Stimulated activated CD4-positive, alpha-beta T cell treated with anti-CD3 and anti-CD28 coated beads, TNF-alpha, amount 100 ng/mL, for 4 hours (primary cell): ENCODE measurements around the gene MAPRE2.
"Not testable (repeated sequence)": the region's sequence is repeated elsewhere in the genome, so short reads cannot be mapped to it uniquely, and the experiment has no call there.

Experiments used
- DNase-seq, 3 experiments: peaks; one replicate each; pipeline ENCODE4 v3.0.0-alpha.2; 2020; ENCODE audit warnings: low read depth in 3 of 3

Gene MAPRE2

DNA sequence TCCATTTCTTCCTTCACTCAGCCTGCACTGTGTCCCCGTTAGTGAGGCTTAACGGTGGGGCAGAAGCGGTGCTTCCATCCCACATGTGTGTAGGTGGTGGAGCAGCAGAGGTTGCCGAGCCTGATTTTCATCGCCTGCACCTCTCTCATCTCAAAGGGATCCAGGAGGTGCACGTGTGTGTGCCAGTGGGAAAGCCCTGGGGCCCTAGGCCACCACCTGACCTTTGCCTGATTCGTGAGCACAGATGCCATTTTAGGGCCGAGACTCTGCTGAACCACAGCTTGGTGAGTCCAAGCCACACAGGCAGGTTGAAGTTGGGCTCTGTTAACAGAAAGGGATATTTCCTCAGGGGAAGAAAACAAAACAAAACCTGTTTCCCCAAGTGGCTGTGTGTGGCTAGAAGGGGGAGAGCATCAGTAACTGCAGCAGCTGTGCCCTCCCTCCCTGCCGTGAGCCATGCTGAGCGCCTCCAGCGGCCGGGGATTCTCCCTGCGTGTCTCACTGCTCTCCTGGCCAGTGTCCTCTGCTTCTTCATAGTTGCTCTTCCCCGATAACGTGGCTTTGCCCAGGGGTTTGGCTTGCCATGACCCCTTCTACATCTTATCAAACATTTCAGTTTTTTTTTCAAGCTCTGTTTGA is 81.5 kb downstream of the MAPRE2 start:
- no peak for DNase-seq

DNA sequence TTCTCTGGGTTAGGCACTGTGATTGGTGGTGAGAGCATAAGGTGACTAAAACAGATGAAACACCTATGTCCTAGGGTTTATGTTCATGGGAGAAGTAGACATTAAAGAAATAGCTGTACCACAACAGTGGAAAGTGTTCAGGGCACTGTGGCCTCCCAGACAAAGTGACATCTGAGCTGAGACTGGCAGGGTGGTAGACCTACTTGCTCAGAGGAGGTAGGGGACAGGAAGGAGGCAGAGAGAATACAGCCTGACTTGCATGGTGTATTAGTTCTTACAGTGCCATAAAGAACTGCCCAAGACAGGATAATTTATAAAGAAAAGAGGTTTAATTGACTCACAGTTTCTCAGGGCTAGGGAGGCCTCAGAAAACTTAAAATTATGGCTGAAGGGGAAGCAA is 82.6 kb downstream of the MAPRE2 start:
- no peak for DNase-seq

DNA sequence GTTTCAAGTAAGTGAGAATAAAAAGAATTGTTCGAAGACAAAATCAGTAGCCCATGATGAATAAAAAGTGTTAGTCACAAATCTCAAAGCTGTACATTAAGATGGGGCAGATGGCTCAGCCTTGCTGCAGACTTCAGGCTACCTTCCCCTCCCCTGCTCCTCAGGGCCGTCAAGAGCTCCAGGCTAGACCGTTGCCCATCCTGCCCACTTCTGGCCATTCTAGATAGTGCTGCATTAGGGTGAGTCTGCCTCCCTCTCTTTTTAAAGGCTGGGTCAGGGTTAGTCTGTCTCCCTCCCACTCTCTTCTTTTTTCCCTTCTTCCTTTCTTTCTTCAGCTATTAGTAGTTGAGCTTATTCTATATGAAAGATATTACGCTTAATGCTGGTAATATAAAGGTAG is 86.0 kb downstream of the MAPRE2 start:
- no peak for DNase-seq

DNA sequence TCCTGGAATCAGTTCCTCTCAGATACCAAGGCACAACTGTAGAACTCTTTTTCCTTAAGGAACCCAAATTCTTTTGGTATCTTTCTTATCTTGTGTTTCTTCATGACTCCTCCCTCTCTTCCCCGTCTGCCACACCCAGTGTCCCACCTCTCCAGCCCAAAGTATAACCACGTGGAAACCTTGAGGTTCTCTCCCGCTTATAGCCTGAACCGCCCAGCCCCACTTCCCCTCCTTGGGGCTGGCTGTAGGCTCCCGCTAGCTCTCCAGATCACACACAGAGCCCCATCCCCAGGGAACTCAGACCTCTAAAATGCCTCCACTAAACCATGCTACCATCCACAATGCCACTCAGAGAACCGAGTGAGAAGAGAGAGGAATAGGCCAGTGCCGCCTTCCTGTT is 87.5 kb downstream of the MAPRE2 start:
- DNase-seq: no peak

DNA sequence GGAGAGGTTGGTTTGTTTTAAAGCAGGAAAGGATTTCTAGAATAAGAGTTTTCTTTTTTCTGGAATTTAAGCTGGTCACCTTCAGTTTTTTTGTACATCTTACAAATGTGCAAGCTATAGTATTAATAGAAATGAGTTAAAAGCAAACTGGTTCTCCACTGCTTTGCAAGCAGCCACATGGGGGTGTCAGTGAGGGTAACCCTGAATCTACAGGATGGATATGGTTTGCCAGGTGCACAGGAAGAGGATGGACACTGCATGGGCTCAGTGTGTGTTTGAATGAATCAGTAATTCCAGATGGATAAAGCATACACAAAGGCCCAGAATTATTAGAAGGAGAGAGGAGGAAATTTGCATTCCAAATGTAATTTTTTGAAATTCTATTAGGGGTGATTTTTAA is 89.0 kb downstream of the MAPRE2 start:
- DNase-seq: no peak

DNA sequence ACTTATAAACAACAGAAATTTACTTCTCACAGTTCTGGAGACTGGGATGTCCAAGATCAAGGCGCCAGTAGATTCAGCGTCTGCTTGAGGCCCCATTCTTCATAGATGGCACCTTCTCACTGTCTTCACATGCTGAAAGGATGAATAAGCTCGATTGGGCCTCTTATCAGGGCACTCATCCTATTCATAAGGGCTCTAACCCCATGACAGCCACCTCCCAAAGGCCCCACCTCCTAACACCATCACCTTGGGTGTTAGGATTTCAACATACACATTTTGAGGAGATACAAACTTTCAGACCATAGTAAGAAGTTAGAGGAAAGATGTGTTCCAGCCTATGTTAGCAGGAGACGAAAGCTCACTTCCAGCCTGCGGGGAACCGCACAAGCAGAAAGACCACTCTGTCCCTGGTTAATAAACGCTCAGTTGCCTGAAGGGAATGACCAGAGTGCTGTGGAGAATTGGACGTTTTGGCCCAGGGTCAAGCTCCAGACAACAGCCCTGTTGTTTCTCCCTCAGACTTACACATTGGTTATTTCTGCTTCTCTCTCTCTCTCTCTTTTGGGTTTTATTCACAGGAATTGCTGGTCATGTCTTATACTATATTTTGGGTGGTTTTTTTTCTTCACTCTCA is 90.3 kb downstream of the MAPRE2 start:
- DNase-seq: no peak

DNA sequence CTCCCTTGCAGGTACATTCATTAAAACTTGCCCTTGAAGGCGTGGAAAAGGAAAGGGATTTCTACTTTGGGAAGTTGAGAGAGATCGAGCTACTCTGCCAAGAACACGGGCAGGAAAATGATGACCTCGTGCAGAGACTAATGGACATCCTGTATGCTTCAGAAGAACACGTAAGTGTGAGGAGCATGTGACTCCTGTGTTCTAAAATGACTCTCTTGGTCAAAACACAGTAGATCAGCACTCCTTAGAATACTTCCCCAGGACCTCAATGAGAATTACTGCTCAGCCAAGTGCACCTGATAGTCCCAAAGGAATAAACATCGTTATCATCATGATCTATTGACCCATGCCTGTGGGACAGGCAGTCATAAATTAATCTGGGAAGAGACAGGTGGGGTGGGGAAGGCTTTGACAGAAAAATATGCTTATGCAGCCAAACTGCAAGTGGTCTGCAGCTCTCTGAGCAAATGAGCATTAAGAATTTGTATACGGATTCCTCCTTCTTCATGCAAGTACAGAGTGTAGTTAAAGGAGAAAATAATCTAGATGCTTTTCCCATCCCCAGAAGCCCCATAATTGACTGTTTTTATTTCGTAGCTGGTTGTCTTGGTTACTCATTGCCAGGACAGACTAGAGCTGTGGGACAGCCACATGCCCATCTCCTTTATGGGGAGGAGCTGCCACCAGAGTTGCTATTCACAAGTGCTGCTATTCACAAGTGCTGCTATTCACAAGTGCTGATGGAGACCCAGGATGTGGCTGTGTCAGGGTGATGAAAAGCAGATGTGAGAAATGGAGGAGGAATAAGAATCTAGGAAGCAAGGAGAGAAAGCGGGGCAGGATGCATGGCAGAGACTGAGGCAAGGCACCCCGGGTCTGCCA is 91.0 kb downstream of the MAPRE2 start:
- no peak for DNase-seq

DNA sequence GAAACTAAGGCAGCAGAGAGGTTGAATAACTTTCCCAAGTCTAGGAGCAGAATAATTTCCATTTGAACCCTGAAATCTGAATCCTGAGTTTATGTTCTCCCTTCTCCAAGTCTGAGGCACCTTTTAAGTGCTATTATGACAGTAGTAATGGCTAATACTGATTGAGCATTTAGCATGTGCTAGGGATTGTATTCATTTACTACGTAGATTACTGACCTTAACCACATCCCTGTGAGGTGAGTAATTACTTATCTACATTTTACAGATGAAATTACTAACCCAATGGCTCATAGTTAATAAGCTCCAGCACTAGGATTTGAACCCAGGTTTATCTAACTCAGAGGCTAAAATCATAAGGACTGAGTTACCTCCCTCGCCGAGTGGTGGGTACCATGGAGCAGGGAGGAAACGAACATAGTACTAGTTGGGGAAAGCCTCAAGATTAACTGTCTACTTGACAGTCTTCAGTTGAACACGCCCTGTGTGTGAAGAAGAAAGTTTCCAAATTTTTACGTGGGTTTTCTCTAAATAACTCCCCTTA is 93.0 kb downstream of the MAPRE2 start:
- no peak for DNase-seq

DNA sequence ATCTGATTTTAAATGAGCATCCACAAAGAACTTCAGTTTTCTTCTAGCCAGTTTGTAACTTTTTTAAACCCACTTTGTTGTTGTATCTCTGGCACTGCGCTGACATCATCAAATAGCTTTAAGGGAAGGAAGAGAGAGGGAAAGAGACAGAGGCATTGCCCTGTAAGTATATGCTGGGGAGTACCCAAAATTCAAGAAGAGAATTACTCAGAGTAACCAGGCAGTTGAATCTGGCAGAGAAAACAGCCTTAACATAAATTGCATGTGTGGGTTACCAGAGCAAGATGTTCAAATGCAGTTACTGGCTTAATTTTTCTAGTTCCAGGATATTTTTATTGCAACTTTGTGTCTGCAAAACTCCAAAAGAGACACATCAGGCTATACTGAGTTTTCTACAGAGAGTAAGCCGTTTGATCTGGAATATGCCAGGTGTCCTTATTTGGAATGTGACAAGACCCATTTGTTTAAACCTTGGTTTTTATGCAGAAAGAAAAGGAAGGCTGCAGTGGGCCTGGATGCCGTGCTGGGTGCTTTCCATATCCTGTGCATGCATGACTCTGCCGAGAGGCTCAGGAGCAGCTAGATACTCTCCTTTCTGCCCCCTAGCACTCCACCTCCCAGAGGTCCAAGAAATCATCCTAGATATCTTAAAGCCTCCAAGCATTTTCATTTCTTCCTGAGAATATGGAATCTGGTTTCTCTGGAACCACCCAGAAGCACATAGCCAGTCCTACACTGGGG is 93.7 kb downstream of the MAPRE2 start:
- DNase-seq: no peak

DNA sequence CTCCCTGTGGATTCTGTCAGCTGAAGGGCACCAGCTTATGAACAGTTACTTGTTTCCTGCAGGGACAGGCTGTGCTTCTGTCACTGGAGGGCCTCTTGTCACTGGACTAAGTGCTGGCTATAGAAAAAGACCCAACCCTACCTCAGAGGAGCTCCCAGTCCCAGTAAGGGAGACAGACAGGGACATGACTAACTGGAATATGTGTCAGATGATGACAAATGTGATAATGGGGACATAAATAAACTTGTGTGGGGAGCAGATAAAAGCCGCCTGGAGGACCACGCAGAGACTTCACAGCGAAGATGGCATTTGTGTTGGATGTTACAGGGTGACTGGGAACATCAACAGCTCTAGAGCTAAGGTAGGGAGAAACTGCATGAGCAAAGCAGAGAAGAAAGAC is 95.0 kb downstream of the MAPRE2 start:
- DNase-seq: no peak

DNA sequence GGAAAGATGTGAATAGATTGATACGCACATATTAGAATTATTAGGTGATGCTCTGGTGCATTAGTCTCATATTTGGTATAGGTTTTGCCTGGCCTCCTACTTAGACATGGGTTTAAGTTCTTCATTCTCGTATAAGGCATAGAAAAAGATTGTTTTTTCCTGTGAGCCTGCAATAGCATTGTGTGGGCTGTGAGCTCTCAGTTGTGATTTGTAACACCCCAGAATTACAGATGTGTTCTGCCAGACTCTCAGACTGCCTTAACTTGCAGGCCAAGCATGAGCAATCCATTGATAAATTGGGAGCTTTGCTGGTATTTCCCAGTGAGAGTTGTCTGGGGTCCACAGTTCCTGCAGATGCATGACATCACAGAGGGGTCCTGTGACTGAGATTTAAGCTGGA is 95.7 kb downstream of the MAPRE2 start:
- no peak for DNase-seq

DNA sequence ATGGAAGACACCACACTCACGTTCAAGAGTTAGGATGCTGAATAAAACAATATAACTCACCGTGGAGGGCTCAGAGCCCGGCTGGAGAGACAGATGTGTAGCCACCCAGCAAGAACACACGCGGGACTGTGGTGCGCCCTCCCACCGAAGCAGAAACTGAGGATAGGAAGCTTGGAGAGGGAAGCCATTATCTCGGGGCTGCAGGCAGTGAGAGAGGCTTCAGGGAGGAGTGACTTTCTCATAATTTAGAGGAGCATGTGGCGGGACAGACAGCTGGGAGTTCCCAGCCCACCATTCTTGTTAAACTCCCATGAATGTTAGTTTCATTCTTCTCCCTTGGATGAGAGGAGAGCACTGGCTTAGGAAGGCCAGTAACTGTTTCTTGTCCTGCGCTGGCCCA is 96.4 kb downstream of the MAPRE2 start:
- DNase-seq: no peak

DNA sequence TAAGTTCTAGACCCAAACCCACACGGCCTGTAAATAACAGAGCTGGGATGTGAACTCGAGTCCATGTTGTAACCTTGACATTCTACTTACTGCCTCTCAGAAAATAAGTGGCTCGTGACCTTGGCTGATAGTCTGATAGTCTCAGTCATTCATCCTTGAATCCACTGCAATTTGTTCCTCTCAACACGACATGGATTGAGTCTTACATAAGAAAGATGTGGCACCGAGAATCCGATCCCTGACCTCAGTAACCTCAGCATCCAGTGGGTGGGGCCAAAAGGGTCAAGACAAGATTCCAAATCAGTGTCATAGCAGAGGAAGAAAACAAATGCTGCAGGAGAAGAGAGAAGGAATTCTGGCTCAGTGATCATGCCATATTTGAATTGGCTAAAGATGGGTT is 97.6 kb downstream of the MAPRE2 start:
- no peak for DNase-seq

DNA sequence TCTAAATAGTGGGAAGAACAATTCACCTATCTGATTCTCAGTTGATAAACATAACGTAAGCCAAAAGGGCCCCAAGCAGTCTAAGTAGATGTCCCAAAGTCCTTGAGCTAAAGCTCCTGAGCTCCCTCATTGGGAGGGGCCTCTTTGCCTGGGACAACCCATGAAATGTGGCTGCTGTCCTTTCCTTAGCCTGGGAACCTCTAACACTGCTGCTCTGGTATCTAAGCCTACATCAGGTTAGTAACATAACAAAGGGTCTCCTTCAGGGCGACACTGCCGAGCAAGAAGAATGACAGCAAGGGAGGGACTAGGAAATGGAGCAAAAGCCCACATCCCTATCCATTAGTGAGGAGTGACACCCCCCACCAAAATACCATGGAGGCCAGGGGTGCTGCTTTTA is 98.3 kb downstream of the MAPRE2 start:
- DNase-seq: no peak

DNA sequence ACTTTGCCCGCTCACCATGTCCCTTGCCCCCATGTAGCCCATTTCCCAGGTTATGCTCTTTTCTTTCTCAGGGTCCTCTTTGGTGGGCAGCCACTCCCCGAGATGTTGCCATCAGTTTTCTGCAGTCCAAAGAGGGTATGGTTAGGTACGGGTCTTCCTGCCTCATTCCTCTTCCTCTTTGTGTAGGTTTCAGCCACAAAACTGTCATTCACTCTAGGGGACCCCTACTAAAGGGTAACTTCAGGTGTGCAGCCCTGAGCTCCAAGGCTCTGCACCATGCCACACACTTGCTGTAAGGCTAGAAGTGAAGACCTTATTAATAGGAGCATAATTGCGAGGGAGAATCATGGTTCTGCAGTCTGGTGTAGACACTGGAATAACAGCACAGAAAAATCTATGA is 99.9 kb downstream of the MAPRE2 start:
- DNase-seq: no peak

DNA sequence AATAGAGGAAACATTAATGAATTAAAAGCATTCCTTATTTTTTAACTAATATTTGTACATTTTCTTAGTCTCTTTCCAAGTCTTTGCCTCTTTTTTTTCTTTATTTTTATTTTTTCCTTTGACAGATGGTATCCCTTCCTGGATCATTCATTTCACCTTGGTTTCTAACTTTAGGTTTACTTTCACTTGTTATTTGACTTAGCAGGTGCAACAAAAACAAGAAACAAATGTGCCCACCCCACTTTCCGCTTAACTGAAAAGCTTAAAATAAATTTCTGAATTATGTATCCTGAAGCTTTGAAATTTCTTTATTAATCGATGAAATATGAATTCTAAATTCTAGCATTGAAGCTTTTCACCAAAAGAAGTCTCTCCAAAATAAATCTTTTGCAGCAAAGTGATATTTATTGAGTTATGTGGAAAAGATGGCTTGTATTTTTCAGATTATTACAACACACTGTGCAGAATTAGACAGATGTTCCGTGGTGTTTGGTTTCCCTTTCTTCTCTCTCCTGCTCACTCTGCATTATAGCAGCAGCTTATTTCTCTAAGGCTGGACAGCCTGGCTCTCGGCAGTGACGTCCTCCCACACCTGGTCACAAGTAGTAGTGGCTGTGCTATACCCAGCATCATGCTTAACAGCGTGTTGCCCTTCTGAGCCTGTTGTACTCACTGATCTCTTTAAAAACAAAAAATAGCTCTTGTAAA is 100.5 kb downstream of the MAPRE2 start:
- no peak for DNase-seq

DNA sequence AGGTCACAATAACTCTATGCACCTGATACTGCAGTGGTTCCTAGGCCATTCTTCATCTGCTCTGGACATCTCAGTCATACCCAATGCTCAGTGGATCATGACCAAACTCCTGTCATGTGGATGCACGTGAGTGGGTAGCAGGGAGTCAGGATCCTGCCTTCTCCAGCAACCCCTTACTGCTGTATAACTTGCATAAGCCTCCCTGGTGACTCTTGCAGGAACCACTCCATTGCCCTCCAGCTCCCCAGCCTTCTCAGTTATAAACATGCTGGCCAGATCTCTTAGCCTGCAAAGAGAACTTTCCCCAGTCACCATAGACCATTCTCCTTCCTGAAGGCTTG is 101.0 kb downstream of the MAPRE2 start:
- no peak for DNase-seq

DNA sequence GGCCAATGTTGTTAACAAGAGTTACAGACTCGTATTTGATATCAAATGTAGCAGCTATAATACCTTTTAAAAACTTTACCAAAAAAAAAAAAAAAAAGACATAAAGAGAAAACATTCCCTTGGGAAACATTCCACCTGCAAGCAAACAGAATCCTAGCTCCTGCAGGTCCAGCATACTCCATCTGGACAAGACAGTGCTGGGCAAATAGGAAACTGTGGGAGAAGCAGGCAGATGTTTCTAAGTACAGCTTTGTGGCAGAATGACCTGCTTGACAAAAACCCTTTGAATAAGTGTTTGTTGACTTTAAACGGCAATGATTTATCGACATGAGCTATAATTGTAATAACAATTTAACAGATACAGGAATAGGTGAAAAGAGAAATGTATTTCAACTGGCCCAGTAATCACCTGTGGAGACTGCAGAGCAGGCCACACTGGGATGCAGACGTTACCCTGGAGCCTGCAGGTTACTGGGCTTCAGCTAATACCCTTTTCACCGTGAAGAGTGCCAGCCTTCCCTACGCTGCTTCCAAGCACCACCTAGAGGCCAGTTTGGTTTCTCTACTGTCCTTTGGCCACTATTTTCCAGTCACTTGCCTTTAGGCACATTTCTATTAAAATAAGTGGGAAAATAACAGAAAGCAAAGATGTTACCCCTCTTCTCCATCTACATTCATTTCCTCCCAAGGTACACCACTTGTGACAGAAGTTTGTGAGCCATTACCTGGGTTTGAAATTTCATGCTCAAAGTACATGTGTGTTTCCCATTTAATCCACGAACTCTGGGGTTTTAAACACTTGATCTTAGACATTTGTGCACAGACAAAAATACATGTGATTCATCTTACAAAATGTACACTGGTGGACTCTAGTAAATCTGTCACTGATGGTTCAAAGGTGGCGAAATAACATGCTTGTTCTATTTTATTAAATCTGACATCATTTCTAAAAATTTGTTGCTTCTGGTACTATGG is 102.7 kb downstream of the MAPRE2 start:
- peak in 1 of 3 experiments; percentile 9 for DNase-seq

DNA sequence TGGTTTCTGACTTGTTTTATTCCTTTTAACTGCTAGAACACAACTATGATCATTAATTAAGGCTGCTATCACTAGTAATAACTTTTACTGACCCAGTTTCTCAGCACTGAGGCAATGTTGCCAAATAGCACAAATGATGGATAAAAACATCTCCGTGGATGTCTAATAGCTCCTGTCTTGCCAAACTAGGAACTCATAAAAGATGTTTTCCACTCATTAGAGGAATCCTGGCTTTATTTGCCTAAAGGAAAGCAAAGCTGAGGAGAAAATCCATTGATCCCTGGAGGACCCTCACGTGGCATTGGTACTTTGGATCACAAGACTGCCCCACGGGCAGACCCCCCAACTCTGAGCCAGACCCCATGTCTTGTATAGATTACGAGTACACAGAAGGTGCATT is 103.5 kb downstream of the MAPRE2 start:
- no peak for DNase-seq

DNA sequence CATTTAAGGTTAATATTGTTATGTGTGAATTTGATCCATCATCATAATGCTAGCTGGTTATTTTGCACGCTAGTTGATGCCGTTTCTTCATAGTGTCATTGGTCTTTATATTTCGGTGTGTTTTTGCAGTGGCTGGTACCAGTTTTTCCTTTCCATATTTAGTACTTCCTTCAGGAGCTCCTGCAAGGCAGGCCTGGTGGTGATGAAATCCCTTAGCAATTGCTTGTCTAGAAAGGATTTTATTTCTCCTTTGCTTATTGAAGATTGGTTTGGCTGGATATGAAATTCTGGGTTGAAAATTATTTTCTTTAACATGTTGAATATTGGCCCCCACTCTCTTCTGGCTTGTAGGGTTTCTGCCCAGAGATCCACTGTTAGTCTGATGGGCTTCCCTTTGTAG is 109.0 kb downstream of the MAPRE2 start:
- DNase-seq: not testable (repeated sequence)
